ENCODE measurements around the gene DUSP16.
A peak's percentile ranks its signal among the peaks of the same experiment; 100 is the strongest.

DUSP16 gene

DNA sequence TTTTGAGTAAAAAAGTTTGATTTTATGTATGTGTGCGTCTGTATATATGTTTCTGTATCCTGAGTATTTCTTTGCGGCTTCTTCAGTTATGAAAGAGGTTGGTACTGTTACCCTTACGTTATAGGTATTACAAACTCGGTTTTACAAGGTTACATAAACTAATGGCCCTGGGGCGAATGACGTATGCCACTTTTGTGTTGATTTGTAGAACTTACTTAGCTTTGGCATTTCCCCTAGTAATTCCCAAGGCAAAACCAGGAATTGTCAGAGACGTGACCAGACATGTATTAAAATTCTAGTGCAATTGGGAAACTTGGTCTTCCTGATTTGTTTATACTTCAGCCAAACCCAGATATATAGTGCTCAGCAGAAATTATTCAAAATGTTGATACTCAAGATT is 93.3 kb downstream of the DUSP16 start:
- TF ChIP-seq TAF1 (IDR thresholded peaks at IDR 0.05; ENCODE audit: borderline replicate concordance, low read depth, low read length) = no peak
- no peak for TF ChIP-seq POLR2AphosphoS5 (IDR thresholded peaks at IDR 0.05; ENCODE audit: low read depth, low read length)
- FAIRE-seq (no peak), DNase-seq (ENCODE audit: insufficient read length) (no peak)

DNA sequence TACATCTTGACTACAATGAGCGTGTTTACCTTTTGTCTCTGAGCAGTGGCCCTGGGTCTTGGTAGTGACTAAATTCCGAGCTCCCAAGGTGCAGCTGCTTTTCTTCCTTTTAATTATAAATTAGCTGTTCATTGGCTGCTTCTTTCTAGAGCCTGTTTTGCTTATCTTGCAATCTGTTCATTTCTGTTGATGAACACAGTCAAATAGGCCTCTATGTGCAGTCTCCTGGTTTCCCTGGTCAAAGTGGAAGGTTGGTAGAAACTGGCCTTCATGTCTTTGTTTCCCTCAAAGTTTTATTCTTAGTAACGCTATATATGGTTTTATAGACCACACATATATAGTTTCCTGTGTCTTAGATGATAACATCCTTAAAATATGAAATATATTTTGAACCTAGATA is 94.1 kb downstream of the DUSP16 start:
- DNase-seq (ENCODE audit: insufficient read length) = no peak
- TF ChIP-seq POLR2A (IDR thresholded peaks at IDR 0.05; ENCODE audit: low read depth, low read length) (no peak), POLR2AphosphoS5 (IDR thresholded peaks at IDR 0.05; ENCODE audit: low read depth, low read length) (no peak)
- no peak for FAIRE-seq

DNA sequence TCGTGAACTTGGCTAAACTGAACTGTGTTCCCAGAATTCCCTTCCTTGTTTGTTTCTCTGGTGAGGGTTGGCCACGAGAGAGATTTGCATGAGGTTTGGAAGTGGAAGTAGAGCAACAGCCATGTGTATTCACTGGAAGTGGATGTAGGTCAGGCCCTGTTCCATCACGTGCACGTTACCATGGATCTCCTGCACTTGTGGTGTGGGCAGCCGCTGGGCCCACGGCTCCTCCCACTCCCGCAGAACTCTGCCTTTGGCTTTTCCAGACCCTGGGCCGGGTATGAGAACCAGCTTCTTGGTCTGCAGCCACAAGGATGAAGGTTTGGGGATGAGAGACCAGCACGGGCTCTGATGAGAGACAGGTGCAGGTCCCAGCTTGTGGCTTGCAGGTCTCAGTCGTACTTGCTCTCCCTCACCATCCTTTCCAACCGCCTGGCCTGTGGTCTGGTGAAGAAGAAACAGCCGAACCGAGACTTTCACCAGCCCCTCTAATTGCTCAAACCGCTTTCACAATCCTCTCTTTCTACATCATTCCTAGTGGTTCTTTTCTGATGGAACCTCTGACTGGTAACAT is 94.9 kb downstream of the DUSP16 start:
- TF ChIP-seq POLR2AphosphoS5 (IDR thresholded peaks at IDR 0.05; ENCODE audit: low read depth, low read length) (no peak), TAF1 (IDR thresholded peaks at IDR 0.05; ENCODE audit: borderline replicate concordance, low read depth, low read length) (no peak), POLR2A (IDR thresholded peaks at IDR 0.05; ENCODE audit: low read depth, low read length) (no peak)
- DNase-seq (ENCODE audit: insufficient read length) (no peak), FAIRE-seq (no peak)

DNA sequence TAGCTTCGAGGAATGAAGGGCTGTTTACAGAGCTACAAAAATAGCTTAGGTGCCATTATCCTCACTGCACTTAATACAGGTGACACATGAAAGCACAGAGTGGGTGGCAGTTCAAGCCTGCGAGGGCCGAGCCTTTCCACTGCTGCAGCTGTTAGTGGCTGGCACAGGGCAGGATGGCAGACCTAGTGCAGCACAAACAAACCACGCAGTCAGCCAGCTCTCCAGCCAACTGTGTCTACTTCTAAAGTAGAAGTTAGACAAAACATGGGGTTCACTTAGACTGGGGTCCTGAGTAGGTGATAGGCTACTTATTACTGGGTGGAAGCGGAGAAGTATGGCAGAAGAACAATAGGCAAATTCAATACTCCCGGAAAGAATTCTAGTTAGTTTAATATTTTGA is 95.4 kb downstream of the DUSP16 start:
- FAIRE-seq = no peak
- no peak for DNase-seq (ENCODE audit: insufficient read length)
- TF ChIP-seq POLR2AphosphoS5 (IDR thresholded peaks at IDR 0.05; ENCODE audit: low read depth, low read length) (no peak), POLR2A (IDR thresholded peaks at IDR 0.05; ENCODE audit: low read depth, low read length) (no peak), TAF1 (IDR thresholded peaks at IDR 0.05; ENCODE audit: borderline replicate concordance, low read depth, low read length) (no peak)

DNA sequence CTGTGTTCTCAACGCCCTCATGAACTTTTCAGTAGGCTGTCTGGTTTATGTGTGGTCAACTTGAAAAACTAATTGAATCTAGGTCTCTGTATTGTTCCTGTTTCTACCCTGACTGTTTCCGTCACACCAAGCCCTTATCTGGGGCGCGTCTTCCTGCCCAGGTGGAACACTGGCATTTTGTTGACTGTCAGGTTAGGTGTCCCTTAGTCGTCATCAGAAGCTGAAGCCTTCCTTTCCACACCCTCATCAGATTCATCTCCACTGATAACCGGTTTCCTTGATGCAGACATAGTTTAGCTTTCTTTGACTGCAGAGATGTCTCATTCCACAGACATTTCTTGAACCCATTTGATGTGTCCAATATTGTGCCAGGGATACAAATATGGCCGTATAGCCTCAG is 96.5 kb downstream of the DUSP16 start:
- TF ChIP-seq POLR2A (IDR thresholded peaks at IDR 0.05; ENCODE audit: low read depth, low read length) = no peak
- TF ChIP-seq POLR2AphosphoS5 (IDR thresholded peaks at IDR 0.05; ENCODE audit: low read depth, low read length) = no peak
- no peak for TF ChIP-seq TAF1 (IDR thresholded peaks at IDR 0.05; ENCODE audit: borderline replicate concordance, low read depth, low read length)
- no peak for DNase-seq (ENCODE audit: insufficient read length)
- FAIRE-seq = no peak

DNA sequence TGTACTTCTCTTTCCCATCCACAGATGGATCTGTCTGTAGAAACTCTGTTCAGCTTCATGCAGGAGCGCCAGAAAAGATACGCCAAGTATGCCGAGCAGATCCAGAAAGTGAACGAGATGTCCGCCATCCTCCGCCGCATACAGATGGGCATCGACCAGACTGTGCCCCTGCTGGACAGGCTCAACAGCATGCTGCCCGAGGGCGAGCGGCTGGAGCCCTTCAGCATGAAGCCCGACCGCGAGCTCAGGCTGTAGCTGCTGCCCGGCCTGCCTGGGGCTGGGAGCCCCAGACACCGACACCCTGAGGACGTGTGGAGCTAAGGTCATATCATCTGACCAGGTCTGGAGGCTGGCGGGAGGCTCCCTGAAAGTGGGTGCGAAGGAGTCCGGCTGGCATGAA is 97.1 kb downstream of the DUSP16 start:
- DNase-seq (ENCODE audit: insufficient read length) (no peak), FAIRE-seq (no peak)
- TF ChIP-seq POLR2A (IDR thresholded peaks at IDR 0.05; ENCODE audit: low read depth, low read length) (no peak), TAF1 (IDR thresholded peaks at IDR 0.05; ENCODE audit: borderline replicate concordance, low read depth, low read length) (no peak), POLR2AphosphoS5 (IDR thresholded peaks at IDR 0.05; ENCODE audit: low read depth, low read length) (no peak)

DNA sequence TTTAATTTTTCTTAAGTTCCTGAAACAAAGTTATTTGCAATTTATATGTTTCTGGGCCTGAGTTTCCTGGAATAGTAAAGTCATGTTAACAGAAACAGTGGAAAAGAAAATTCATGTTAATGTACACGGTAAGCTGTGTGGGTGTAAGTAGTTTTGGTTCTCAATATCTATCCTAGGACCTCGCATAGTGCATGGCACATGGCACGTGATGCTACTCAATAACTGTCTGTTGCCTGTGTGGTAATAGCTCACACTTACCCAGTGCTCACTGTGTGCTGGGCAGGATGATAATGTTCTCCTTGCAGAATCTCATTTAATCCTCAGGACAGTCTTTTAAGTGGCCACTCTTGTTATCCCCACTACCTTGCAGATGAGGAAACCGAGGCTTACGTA is 100.7 kb downstream of the DUSP16 start:
- TF ChIP-seq POLR2A (IDR thresholded peaks at IDR 0.05; ENCODE audit: low read depth, low read length) (no peak), TAF1 (IDR thresholded peaks at IDR 0.05; ENCODE audit: borderline replicate concordance, low read depth, low read length) (no peak), POLR2AphosphoS5 (IDR thresholded peaks at IDR 0.05; ENCODE audit: low read depth, low read length) (no peak)
- FAIRE-seq = peak; percentile 73
- no peak for DNase-seq (ENCODE audit: insufficient read length)

DNA sequence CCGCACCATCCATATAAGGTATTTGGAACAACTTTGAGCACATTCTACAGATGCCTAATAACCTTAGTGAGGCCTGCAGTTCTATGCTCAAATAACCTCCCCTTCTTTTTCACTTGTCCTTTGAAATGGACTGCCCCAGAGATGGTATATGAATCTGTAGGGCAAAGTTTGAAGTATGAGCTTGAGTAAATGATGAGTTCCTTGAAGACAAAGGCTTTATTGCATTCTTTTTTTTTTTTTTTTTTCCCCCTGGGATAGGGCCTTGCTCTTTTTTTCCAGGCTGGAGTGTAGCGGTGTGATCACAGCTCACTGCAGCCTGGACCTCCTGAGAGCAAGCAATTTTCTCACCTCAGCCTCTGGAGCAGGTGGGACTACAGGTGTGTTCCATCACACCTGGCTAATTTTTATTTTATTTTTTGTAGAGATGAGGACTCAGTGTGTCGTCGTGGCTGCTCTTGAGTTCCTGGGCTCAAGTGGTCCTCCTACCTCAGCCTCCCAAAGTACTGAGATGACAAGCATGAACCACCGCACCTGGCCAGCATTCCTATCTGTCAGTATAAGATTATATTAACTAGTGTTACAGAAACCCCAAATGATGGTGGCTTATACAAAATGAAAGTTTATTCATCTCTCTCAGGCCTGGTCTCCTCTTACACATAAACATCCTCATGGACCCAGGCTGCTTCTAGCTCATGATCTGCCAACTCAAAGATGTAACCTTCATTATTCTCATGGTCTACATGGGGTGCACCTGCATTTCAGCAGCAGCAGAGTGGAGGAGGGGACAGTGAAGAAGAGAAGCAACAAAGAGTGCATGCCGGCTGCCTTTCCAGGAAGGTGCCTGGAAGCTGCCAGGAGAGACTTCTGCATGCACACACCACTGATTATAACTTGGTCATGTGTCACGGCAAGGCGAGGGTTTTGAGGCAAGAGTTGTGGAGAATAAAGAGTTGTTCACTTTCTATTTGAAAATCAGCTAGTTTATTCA is 101.4 kb downstream of the DUSP16 start:
- no peak for FAIRE-seq

DNA sequence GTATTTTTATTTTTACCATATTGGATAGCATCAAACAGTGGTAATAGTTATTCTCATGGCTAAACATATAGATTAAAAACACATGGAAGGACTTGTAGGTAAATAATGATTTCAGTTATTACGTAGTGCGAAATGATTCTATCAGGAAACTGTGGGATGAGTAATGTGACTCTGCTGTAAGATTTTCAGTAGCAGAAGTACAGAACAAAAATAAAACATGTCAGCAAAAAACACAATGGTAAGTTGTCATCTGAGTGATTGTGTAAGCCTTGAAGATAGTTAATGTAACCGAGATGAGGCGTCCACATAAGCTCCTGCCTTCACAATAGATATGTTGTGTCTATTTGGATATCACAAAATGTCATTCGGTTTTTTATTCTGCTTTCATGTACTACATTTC is 106.0 kb downstream of the DUSP16 start:
- TF ChIP-seq POLR2AphosphoS5 (IDR thresholded peaks at IDR 0.05; ENCODE audit: low read depth, low read length) (no peak), POLR2A (IDR thresholded peaks at IDR 0.05; ENCODE audit: low read depth, low read length) (no peak), TAF1 (IDR thresholded peaks at IDR 0.05; ENCODE audit: borderline replicate concordance, low read depth, low read length) (no peak)
- DNase-seq (ENCODE audit: insufficient read length) (no peak), FAIRE-seq (no peak)

More for the DNA sequence above, 101.4 kb downstream of the DUSP16 start:
- no peak for DNase-seq (ENCODE audit: insufficient read length)
- TF ChIP-seq TAF1 (IDR thresholded peaks at IDR 0.05; ENCODE audit: borderline replicate concordance, low read depth, low read length) = no peak
- no peak for TF ChIP-seq POLR2AphosphoS5 (IDR thresholded peaks at IDR 0.05; ENCODE audit: low read depth, low read length)
- TF ChIP-seq POLR2A (IDR thresholded peaks at IDR 0.05; ENCODE audit: low read depth, low read length) = no peak

DNA sequence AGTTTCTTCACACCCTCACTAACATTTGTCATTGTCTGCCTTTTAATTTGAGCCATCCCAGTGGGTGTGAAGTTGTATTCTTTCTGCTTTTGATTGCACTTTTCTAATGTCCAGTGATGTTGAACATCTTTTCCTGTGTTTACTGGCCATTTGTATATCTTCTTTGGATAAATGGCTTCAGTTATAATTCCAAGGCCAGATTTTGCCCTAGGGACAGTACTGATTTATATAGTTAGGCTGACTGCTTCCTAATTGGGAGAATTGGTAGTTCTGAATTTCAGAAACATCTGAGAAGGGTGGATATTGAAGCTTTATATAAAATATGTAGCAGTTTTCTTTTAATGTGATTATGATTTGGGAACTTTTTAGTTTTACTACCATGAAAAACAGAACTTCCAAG is 108.3 kb downstream of the DUSP16 start:
- FAIRE-seq (no peak), DNase-seq (ENCODE audit: insufficient read length) (no peak)
- TF ChIP-seq POLR2AphosphoS5 (IDR thresholded peaks at IDR 0.05; ENCODE audit: low read depth, low read length) = no peak
- TF ChIP-seq TAF1 (IDR thresholded peaks at IDR 0.05; ENCODE audit: borderline replicate concordance, low read depth, low read length) = no peak
- TF ChIP-seq POLR2A (IDR thresholded peaks at IDR 0.05; ENCODE audit: low read depth, low read length) = no peak

DNA sequence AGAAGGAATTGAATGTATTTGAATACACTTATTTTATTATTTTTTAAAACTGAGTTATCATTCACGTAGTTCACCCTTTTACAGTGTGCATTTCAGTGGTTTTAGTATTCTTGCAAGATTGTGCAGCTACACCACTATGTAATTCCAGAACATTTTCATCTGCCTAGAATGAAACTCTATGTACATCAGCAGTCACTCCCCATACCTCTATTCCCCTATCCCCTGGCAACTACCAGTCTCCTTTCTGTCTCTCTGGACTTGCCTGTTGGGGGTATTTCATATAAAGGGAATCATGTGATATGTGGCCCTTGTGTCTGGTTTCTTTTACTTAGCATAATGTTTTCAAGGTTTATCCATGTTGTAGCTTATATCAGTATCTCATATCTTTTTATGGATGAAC is 109.0 kb downstream of the DUSP16 start:
- TF ChIP-seq TAF1 (IDR thresholded peaks at IDR 0.05; ENCODE audit: borderline replicate concordance, low read depth, low read length) (no peak), POLR2A (IDR thresholded peaks at IDR 0.05; ENCODE audit: low read depth, low read length) (no peak), POLR2AphosphoS5 (IDR thresholded peaks at IDR 0.05; ENCODE audit: low read depth, low read length) (no peak)
- DNase-seq (ENCODE audit: insufficient read length) (no peak), FAIRE-seq (no peak)

DNA sequence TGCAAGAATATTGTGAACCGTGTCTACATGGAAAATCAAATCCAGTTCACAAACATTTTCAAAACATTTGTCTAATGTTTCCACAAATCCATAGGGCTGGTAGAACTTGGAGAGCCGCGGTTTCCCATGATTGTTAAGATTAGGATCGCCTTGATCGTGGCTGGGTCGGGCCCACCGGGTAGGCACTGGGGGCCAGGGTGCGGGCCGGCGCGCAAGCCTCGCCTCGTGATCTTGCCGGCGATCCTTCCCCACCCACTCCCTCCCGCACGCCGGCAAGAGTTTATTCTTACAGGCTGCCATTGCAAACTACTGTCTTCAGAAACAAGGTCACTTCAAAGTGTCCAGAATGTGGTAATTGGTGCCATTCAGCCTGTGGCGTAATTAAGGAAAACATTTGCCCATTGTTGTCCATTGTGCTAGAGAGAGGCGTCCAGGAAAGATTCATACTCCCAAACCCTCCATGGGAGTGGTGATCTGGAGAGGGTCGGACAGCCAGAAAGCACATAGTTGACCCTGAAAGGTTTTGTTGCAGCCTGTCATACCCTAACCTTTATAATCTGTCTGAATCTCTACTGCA is 110.2 kb downstream of the DUSP16 start:
- no peak for TF ChIP-seq POLR2AphosphoS5 (IDR thresholded peaks at IDR 0.05; ENCODE audit: low read depth, low read length)
- TF ChIP-seq TAF1 (IDR thresholded peaks at IDR 0.05; ENCODE audit: borderline replicate concordance, low read depth, low read length) = no peak
- no peak for TF ChIP-seq POLR2A (IDR thresholded peaks at IDR 0.05; ENCODE audit: low read depth, low read length)
- DNase-seq (ENCODE audit: insufficient read length) (no peak), FAIRE-seq (no peak)

All from GM12892 (cell line).